HG02852 (cell line): Measurements from ENCODE around the gene PRRG2.

Experiments used
- ATAC-seq: cut with Tn5 transposase; IDR thresholded peaks from one replicate; pipeline ENCODE4 v1.9.1; 2021; ENCODE audit warnings: mild to moderate bottlenecking, moderate library complexity; ENCODE audit not compliant: unreplicated experiment

PRRG2 gene

DNA sequence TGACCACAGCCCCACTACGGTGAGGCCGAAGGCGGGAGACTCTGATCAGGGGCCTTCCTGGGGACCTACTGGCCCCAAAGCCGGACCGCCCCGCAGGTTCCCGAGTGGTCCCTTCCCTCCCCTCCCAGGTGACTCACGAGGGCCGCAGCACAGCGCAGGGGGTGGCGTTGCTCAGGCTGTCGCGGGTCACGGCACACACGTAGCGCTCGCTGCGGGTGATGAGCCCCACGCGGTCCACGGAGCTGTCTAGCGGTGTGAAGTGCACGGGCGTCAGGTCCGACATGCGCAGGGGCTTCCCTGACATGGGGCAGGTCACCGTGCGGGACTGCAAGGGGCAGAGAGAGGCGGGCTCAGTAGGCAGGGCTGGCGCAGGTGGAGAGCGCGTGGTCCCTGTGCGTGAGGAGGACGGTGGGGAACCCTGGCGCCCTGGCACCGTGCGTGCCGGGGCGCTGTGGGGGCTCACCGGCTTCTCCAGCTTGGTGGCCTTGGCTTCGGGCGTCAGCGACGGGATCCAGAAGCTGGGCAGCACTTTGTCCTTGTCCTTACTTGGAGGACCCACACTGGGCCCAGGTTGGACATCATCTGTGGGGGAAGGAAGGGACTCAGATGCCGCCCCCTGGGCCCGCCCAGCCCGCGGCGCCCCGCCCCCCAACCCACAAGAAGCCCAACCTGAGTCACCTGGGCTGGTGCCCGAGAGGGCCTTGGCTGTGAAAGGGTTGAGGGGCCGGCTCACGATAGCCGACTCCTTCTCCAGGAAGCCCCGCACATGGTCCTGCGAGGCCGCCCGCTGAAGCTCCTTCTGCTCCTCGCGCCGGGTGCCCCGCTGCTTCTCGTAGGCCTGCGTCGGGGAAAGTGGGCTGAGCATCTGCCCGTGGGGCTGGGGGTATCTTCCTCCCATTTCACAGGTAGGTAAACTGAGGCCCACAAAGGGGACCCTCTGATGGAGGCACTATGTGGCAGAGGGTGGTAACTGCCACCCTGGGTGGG, 24.4 kb upstream of the PRRG2 start:
- no peak for ATAC-seq

GRCh38 chr19:49557641-49558325, 23.3 kb upstream of the PRRG2 start:
- no peak for ATAC-seq

GRCh38 chr19:49558591-49558990, 22.5 kb upstream of the PRRG2 start:
- ATAC-seq: no peak

DNA sequence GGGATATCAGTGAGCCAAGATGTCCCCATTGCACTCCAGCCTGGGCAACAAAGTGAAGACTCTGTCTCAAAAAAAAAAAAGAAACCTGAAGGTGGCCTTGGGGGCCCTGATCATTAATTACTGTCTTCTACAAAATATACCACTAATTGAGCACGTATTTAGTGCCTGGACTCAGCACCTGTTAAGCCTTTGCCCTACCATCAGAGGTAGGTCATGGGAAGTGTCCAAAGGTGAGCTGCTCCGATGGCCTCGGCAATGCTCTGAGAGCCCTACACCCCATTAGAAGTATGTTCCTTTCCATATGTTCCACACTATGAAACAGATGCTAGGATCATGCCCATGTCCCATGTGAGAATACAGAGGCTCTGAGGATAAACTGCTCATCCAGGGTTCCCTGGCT, 21.7 kb upstream of the PRRG2 start:
- ATAC-seq: no peak

- ATAC-seq: no peak
These were observed 21.2 kb upstream of the PRRG2 start for GRCh38 chr19:49559928-49560327.

DNA sequence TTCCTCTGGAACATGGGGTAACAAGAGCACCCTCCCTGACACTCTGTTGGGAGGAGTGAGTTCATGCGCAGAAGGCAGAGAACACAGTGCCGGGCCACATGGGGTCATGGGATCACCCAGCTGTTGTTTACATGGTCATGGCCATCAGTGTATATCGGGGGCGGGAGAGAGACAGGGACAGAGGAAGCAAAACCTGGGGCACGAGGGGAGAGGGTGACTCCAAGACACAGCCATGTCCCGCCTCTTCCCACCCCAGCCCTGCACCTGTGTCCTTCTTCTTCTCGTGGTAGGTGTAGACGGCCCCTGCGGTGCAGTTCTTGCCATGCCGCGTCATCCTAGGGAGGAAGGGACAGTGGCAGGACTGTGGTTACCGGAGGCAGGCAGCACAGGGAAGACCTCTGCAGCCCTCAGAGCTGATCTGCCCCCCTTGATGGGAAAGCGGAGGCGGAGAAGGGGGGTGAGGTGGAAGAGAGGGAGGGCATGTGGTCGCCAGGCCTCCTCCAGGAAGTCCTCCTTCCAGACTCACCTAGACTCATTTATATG, 20.7 kb upstream of the PRRG2 start:
- ATAC-seq: no peak

DNA sequence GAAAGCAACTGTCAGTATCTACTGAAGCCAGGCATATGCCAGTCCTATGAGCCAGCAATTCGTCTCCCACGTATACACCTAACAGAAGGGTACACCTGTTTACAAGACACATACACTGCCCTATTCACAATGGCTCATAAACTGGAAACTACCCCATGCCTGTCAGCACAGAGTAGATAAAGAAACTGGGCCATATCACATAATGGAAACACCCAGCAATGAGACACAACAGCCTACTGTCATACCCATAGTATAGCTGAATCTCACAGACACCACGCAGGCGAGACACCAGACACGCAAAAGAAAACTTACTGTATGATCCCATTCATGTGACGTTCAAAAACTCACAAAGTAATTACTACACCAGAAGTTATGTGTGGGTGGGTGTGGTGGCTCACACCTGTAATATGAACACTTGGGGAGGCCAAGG, 16.5 kb upstream of the PRRG2 start:
- no peak for ATAC-seq

- no peak for ATAC-seq
These were observed 15.9 kb upstream of the PRRG2 start for GRCh38 chr19:49565261-49565660.

GRCh38 chr19:49566302-49566701, 14.8 kb upstream of the PRRG2 start:
- no peak for ATAC-seq

DNA sequence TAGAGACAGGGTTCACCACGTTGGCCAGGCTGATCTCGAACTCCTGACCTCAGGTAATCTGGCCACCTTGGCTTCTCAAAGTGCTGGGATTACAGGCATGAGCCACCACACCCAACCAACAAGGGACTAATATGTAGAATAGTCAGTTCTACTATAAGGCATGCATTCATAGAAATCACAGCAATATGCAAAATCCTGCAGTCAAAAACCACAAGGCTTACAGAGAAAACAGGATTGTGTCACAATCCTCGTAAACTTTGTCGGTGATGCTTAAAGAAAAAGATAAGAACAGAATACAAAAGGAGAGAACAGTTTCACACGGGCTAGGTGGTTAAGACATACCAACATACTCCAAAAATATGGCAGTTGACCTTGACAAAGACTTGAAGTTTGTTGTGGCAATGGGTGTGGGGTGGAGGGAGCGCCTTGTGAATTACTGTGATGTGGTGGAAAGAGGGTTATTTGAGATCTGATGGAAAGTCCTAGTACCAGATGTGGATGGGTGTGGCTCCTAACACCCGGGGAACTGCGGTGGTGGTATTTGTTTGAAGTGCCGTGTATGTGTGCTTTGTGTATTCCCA, 13.2 kb upstream of the PRRG2 start:
- ATAC-seq: no peak

DNA sequence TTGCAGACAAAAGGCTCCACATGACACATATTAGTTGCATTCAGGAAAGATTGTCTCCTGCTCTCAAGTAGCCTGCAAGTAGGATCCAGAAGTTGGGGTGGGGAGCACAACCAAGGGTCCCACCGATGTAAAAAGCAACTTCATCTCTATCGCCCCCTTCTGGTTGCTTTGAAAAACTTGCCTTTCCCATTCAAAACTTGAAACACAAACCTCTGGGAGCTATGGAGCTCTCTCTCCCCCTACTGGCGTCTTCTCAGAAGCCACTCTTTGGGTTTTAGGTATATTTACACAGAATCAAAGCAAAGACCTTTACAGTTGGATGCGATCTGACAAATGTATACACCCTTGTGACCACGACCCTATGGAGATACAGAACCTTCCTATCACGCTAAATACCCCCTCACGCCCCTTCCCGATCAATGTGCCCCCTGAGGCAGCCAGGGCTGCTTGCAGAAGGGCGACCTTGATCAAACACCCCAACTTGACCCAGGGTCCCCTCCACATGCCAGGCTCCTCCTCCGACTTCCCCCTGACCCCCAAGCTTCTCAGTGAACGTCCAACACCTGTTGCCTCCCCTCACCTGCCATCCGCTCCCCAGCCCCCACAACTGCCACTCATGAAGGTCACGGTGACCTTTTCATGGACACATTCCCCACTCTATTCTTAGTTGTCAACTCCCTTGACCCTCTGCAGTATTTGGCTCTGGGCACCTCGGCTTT, 10.8 kb upstream of the PRRG2 start:
- ATAC-seq: no peak

DNA sequence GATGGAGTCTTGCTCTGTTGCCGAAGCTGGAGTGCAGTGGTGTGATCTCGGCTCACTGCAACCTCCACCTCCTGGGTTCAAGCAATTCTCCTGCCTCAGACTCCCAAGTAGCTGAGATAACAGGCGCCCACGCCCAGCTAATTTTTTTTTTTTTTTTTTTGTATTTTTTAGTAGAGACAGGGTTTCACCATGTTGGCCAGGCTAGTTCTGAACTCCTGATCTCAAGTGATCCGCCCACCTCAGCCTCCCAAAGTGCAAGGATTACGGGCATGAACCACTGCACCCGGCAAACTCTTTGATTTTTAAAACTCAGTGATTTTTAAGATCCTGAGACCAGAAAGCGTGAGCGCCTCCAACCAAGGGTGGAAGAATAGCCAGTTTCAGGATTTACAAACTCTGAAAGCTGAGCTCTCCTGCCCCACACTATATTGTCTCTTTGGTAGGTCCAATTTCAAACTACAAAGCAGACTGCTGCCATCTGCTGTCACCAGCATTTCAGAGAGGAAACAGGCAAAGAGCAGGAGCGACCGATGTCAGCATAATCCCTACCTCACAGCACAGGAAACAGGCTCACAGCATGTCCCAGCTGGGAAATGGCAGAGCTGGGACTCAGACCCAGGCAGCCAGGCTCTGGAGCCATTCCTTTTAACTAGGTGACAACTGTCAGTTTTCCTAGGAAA, 10.0 kb upstream of the PRRG2 start:
- no peak for ATAC-seq

DNA sequence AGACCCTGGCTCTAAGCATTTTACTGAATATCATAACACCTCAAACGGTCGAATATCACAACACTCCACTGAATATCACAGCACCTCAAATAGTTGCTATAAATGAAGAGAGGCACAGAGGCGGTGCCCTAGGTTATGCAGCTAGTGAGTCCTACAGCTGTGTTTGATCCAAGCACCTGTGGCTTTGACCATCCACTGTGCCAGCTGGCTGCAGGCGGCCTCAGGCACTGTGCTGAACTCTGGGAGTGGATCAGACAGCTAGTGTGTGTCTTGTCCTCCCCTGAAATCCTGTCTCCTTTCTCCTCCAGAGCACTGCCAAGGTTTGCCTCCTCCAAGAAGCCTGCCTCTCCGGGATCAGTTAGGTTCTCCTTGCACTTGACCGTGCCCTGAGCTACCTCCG, 8.1 kb upstream of the PRRG2 start:
- ATAC-seq: no peak

GRCh38 chr19:49573425-49573824, 7.7 kb upstream of the PRRG2 start:
- ATAC-seq: no peak

- no peak for ATAC-seq
These were observed 6.8 kb upstream of the PRRG2 start for GRCh38 chr19:49574206-49574755.

GRCh38 chr19:49579193-49579592, 1.9 kb upstream of the PRRG2 start:
- no peak for ATAC-seq

GRCh38 chr19:49579947-49580263, 1.2 kb upstream of the PRRG2 start:
- ATAC-seq: no peak

DNA sequence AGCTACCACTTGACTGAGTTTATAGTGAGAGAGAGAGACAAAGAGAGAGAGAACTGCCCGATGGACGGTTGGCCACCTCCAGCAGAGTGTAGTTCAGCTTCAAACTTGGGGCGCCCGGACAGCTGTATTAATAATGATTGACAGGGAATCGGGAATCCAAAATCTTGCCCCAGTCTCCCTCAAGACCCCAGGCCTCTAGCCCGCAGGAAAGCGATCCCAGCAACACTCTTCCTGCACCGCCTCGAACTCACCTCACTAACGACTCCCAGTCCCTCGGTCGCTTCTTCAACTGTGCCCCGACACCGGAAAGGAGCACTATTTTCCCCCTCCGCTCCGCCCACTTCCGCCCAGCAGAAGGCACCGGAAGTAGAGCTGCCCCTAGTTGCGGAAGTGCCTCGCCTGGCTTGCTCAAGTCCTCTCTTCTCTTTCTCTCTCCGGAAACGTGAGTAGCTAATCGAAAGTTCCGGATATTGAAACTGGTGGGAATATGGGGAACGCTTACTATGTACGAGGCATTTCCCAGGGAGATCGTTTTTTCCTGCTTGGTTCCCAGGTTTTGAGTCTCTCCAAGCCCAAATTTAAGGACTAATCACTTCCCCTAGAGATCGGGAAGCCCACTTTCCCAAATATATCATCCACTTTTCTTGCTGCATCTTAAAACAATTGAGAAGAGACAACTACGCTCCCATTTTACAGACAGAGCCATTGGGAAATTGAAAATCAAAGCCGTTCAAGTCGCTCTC, 681 bp upstream of the PRRG2 start, which contains the start of gene NOSIP:
NOSIP (minus strand) TSS at position 293 of the 743 bp plus-strand sequence. CDS start 19,865 bp downstream, outside the sequence.
- peak; percentile 91 for ATAC-seq

DNA sequence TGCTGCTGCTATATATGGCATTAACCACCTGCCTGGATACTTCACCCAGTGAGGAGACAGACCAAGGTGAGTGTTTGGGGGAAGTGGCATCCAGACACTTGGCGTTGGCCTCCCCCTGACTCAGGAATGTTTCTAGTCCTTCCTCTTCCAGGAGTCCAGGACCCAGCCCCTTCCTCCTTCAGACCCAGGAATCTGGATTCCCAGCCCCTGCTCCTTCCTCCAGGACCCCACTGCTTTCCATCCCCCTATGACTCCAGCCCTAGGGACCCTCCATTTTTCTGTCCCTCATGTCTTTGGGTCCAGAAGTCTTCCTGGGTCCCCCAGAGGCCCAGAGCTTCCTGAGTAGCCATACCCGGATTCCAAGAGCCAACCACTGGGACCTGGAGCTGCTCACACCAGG, 2.1 kb downstream of the PRRG2 start:
- no peak for ATAC-seq
